ENCODE results near the gene DCTN3. TPM values are rescaled to one million over a fixed set of nuclear protein-coding genes. Genes with fewer than 3 reads are reported as not detected.

DCTN3 gene
- total and polyA plus RNA-seq, 9 of the 15 experiments (the other 6 are each of a cell fraction or from before 2014, with no cell fraction given), result 11.0 to 51.0 (median 41.9) TPM

- TF ChIP-seq MNT (conservative IDR thresholded peaks at IDR 0.05), result no peak
- no peak for TF ChIP-seq PRMT5 (CRISPR knock-in tag; IDR thresholded peaks at IDR 0.05)
- no peak for TF ChIP-seq ELF2 (CRISPR knock-in tag; IDR thresholded peaks at IDR 0.05)
Observed at GRCh38 chr9:34584970-34585369, 35.3 kb downstream of the DCTN3 start (continued).

GRCh38 chr9:34582787-34583186 lies 37.5 kb downstream of the DCTN3 start:
- no peaks in the 10 kb centered on the region for H3K9me1 ChIP-seq (ENCODE audit: control insufficient read depth, insufficient read depth, low read length)
- peaks cover 10 to 45% of the 10 kb centered on the region in 2 experiments; a peak in 4 of 5 replicates for H3K27me3 ChIP-seq (ENCODE audit: control insufficient read depth in 2 of 2, insufficient read depth in 2 of 2, low read length in 2 of 2)
- H3K79me2 ChIP-seq (ENCODE audit: control insufficient read depth, insufficient read depth, low read length), result no peaks in the 10 kb centered on the region
- DNase-seq (ENCODE audit: extremely low read depth in 1 of 4, low spot score in 3 of 4), result no peak
- FAIRE-seq, result no peak
- no peak for ATAC-seq
- ChIA-PET CTCF (ENCODE audit: low intra/inter-chr PET ratio) (no interaction called here), POLR2A (interaction anchor here (0.7 to 1.7 kb wide), 3 partner anchors 37 to 133 kb away, joined by 3 to 6 read pairs (median 4); no protein-coding TSS in a partner anchor)
- H3K9ac ChIP-seq (ENCODE audit: insufficient read depth in 1 of 2, low read depth in 2 of 2, low read length in 2 of 2), result no peak overlapping the region
- intact Hi-C loops (cut with micrococcal nuclease), result no loop called here
- WGBS (ENCODE audit: insufficient coverage, low coverage, missing lambda C conversion rate), result 4% methylated on average over 5 of the region's 5 CpGs
- H3K9me3 ChIP-seq (replicated peaks; ENCODE audit: control insufficient read depth, insufficient read depth, low read depth, low read length), result no peaks in the 10 kb centered on the region
- H3K4me2 ChIP-seq (ENCODE audit: insufficient read depth, low read length), result no peak overlapping the region
- H4K20me1 ChIP-seq (replicated peaks; ENCODE audit: control insufficient read depth, insufficient read depth, low read length), result peaks cover 2% of the 10 kb centered on the region; the same call in 1 of the 2 replicates
- H3K36me3 ChIP-seq (ENCODE audit: control insufficient read depth, insufficient read depth, low read length), result no peaks in the 10 kb centered on the region
- no peak overlapping the region for H2AFZ ChIP-seq (ENCODE audit: low read depth, low read length)
- H3K4me3 ChIP-seq, result no peak overlapping the region
- BruUV-seq (replicated peaks), result no TSS peak
- H3K27ac ChIP-seq (ENCODE audit: extremely low read depth, low read depth, low read length), result no peak overlapping the region
- in situ Hi-C loops (cut with MboI), result no loop called here
- peaks cover 0 to 7% of the 10 kb centered on the region in 2 experiments; a peak in 2 of 5 replicates for H3K4me1 ChIP-seq (replicated peaks in 1 of 2; ENCODE audit: control insufficient read depth in 2 of 2, insufficient read depth in 2 of 2, low read length in 2 of 2)
- TF ChIP-seq ZFP1 (CRISPR knock-in tag; IDR thresholded peaks at IDR 0.05) (no peak), STAT5A (IDR thresholded peaks at IDR 0.05; ENCODE audit: borderline replicate concordance, low read length) (no peak), BACH1 (tag; IDR thresholded peaks at IDR 0.05) (no peak), KDM1A (IDR thresholded peaks at IDR 0.05) (no peak), GTF2B (IDR thresholded peaks at IDR 0.05; ENCODE audit: extremely low read depth, insufficient read length) (no peak), DACH1 (IDR thresholded peaks at IDR 0.05; ENCODE audit: partially characterized antibody) (no peak), ZNF79 (CRISPR knock-in tag; IDR thresholded peaks at IDR 0.05; ENCODE audit: low read depth) (no peak), MITF (IDR thresholded peaks at IDR 0.05) (no peak), GTF2E2 (tag; IDR thresholded peaks at IDR 0.05) (no peak), GATAD2A (IDR thresholded peaks at IDR 0.05) (no peak), ZNF57 (CRISPR knock-in tag; IDR thresholded peaks at IDR 0.05) (no peak), ZNF140 (CRISPR knock-in tag; IDR thresholded peaks at IDR 0.05) (no peak)
- TF ChIP-seq, protein P1, sequence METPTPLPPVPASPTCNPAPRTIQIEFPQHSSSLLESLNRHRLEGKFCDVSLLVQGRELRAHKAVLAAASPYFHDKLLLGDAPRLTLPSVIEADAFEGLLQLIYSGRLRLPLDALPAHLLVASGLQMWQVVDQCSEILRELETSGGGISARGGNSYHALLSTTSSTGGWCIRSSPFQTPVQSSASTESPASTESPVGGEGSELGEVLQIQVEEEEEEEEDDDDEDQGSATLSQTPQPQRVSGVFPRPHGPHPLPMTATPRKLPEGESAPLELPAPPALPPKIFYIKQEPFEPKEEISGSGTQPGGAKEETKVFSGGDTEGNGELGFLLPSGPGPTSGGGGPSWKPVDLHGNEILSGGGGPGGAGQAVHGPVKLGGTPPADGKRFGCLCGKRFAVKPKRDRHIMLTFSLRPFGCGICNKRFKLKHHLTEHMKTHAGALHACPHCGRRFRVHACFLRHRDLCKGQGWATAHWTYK (CRISPR knock-in tag; IDR thresholded peaks at IDR 0.05), result no peak
- TF ChIP-seq, protein P2, sequence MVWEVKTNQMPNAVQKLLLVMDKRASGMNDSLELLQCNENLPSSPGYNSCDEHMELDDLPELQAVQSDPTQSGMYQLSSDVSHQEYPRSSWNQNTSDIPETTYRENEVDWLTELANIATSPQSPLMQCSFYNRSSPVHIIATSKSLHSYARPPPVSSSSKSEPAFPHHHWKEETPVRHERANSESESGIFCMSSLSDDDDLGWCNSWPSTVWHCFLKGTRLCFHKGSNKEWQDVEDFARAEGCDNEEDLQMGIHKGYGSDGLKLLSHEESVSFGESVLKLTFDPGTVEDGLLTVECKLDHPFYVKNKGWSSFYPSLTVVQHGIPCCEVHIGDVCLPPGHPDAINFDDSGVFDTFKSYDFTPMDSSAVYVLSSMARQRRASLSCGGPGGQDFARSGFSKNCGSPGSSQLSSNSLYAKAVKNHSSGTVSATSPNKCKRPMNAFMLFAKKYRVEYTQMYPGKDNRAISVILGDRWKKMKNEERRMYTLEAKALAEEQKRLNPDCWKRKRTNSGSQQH (CRISPR knock-in tag; IDR thresholded peaks at IDR 0.05), result no peak

All from K562 (cell line).